Activated CD4-positive, CD25-positive, alpha-beta regulatory T cell treated with anti-CD3 and anti-CD28 coated beads, Interleukin-2, amount 50 U/mL, for 16 hours (primary cell): ENCODE measurements around the gene MRPL48.
A peak's percentile ranks its signal among the peaks of the same experiment; 100 is the strongest.
"Not testable (repeated sequence)": the region's sequence is repeated elsewhere in the genome, so short reads cannot be mapped to it uniquely, and the experiment has no call there.

Source experiments
- DNase-seq: peaks from one replicate; pipeline ENCODE4 v3.0.0-alpha.2; 2020; ENCODE audit warnings: low read depth, low spot score

The MRPL48 gene

GRCh38 chr11:73787643-73788558 lies at the start of gene MRPL48:
TSS of gene MRPL48 (plus strand) at chr11:73787874. CDS start at chr11:73787972, 98 bp downstream.
- peak; percentile 68 for DNase-seq

- no peak for DNase-seq
Observed at GRCh38 chr11:73743045-73743444, 44.6 kb upstream of the MRPL48 start.

GRCh38 chr11:73746701-73747100 lies 41.0 kb upstream of the MRPL48 start:
- DNase-seq: no peak

- no peak for DNase-seq
Observed at GRCh38 chr11:73747762-73748161, 39.9 kb upstream of the MRPL48 start.

- DNase-seq: no peak
Observed at GRCh38 chr11:73748300-73748699, 39.4 kb upstream of the MRPL48 start.

- no peak for DNase-seq
Observed at GRCh38 chr11:73749118-73749517, 38.6 kb upstream of the MRPL48 start.

- no peak for DNase-seq
Observed at GRCh38 chr11:73750228-73750627, 37.4 kb upstream of the MRPL48 start.

GRCh38 chr11:73750862-73751261 lies 36.8 kb upstream of the MRPL48 start:
- DNase-seq: not testable (repeated sequence)

- no peak for DNase-seq
Observed at GRCh38 chr11:73752216-73752867, 35.3 kb upstream of the MRPL48 start.

GRCh38 chr11:73752903-73753302 lies 34.8 kb upstream of the MRPL48 start:
- no peak for DNase-seq

GRCh38 chr11:73753938-73754337 lies 33.7 kb upstream of the MRPL48 start:
- no peak for DNase-seq

GRCh38 chr11:73755670-73756069 lies 32.0 kb upstream of the MRPL48 start:
- no peak for DNase-seq

GRCh38 chr11:73757598-73757997 lies 30.1 kb upstream of the MRPL48 start:
- DNase-seq: no peak

GRCh38 chr11:73758451-73758850 lies 29.2 kb upstream of the MRPL48 start:
- DNase-seq: no peak

- DNase-seq: no peak
Observed at GRCh38 chr11:73759610-73760134, 28.0 kb upstream of the MRPL48 start.

GRCh38 chr11:73760135-73760678 lies 27.5 kb upstream of the MRPL48 start:
- DNase-seq: no peak

- peak; percentile 98 for DNase-seq
Observed at GRCh38 chr11:73760679-73761402, 26.8 kb upstream of the MRPL48 start, which contains the start of gene RAB6A. TSS of gene RAB6A (minus strand) at chr11:73761074. CDS start at chr11:73760635, 439 bp downstream.

- no peak for DNase-seq
Observed at GRCh38 chr11:73761403-73761945, 26.2 kb upstream of the MRPL48 start.

GRCh38 chr11:73762732-73763131 lies 24.9 kb upstream of the MRPL48 start:
- no peak for DNase-seq

GRCh38 chr11:73766763-73767162 lies 20.9 kb upstream of the MRPL48 start:
- DNase-seq: no peak

GRCh38 chr11:73770811-73771210 lies 16.9 kb upstream of the MRPL48 start:
- not testable (repeated sequence) for DNase-seq
